ENCODE results near the gene DNAJB4.
"Not testable (repeated sequence)": the region's sequence is repeated elsewhere in the genome, so short reads cannot be mapped to it uniquely, and the experiment has no call there.

Gene DNAJB4

DNA sequence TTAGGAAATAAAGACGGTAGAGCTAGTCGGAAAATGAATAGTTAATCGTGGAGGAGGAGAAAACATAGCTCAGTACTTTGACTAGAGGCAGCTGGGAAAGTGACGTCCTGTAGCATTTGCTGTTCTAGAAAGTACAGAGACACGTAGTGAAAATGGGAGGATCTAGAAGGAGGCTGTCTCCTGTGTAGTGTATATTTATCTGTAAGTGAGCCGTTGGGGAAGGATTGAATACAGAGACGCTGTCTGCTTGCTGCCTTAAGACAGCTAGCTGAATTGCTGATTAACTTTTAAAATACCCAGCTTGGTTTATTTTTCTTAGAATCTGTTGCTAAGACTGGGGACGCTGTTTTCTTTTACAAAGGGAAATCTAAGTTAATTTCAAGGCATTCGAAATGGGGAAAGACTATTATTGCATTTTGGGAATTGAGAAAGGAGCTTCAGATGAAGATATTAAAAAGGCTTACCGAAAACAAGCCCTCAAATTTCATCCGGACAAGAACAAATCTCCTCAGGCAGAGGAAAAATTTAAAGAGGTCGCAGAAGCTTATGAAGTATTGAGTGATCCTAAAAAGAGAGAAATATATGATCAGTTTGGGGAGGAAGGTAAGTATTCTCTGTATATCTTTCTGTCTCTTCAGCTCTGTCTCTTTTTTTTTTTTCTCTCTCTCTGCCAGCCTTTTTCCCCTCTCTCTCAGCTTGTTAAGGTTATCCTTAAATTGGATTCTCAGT is at the start of gene DNAJB4:
Gene DNAJB4 (plus strand): TSS at position 221 of the 729 bp plus-strand sequence. CDS start 172 bp downstream, at position 393.
- DNase-seq = peak; percentile 84

DNA sequence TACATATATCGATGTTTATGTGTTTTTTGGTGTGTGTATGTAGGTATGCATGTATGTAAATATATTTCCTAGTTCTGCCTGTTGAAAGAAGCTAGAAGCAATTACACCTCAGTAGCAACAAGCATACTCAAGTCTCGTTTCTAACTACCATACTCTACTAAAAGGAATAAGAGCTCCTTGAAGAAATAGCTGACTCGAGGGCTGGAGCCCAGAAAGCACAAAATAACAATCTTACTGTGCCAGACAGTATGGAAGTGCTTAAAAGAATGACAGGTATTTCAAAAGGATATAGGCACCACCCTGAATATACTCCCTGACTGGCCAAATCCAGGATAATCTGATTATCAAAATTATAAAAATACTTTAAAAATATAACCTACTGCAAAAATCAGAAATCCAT is 49.0 kb upstream of the DNAJB4 start:
- no peak for DNase-seq

DNA sequence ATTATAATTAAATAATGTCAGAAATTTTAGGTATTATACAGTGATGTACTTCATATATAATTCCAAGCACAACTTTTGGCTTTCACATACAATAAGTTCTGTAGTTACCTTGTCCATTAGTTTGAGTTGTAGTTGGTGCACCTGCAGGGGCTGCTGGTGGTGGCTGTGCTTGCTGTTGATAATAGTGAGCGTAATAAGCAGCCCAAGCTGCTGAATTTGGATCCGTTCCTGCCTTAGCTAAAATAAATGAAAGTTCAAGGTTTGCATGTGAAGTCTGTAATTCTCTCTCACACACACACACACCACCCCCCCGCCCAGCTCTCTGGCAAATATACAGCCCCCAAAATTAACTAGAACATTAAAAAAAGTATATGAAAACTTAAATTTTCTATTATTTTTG is 48.3 kb upstream of the DNAJB4 start:
- no peak for DNase-seq

DNA sequence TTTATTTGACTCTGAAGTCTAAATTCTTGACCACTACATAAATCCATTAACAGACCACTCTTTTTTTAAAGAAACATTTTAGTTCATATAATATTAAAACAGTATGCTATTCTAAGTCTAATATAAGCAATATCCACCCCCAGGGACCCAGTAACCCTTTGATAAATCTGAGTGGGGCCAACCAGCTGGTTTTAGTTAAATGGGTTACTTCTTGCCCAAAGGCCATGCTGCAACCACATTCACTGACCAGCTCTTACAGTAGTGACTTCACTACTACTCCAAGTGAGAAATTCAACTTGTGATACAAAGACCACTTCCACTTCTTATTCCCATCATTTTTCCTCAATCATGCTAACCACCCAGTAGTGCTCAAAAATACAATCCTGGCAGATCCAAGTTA is 46.3 kb upstream of the DNAJB4 start:
- DNase-seq = no peak

DNA sequence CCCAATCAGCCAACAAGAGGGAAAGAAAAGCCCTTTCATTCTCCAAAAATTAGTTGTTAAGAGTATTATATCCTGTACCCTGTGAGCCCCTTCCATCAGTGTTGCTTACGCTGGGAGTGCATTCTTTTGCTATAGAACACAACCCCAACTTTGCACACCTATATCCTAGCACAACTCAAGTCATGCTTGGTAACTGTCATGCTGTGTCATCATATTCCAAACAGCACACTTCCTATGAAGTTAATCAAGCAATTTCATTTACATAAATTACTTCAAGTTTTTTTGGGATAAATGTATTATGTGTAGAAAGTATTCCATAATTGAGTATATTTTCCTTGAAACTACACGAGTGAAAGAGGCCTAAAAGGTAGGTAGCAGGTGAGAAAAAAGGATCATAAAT is 45.9 kb upstream of the DNAJB4 start:
- DNase-seq = no peak

DNA sequence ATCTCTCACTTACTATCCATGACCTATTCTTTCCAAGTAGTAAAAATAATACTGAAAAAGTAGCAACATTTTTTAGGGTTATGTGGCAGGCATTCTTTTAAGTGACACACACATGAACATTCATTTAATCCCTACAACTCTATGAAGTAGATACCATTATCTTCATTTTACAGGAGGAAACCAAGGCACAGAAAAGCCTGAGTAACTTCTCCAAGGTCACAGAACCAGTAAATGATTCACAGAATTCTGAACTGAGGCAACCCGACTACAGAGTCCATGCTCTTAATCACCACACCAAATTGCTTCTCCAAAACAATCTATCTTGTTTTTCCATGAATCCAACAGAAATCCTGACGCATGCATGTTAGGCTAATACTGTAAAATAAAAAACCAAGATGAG is 43.3 kb upstream of the DNAJB4 start:
- no peak for DNase-seq

DNA sequence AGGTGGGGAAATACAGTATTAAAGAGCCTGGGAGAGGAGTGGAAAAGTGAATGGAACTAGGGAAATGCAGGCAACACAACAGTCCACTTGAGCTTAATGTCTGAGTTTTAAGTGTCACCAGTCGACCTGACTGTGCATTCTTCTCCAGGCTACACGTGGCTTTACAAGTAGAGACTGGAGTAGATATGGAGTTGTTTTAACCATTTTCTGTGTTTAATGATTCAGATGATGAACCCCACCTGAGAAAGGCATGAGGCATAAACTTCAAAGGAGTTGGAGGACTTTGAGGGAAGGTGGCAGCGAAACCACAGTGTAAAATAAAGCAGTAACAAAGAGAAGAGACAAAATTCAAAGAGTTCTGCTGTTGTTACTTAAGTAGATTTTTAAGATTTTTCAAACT is 38.4 kb upstream of the DNAJB4 start:
- no peak for DNase-seq

DNA sequence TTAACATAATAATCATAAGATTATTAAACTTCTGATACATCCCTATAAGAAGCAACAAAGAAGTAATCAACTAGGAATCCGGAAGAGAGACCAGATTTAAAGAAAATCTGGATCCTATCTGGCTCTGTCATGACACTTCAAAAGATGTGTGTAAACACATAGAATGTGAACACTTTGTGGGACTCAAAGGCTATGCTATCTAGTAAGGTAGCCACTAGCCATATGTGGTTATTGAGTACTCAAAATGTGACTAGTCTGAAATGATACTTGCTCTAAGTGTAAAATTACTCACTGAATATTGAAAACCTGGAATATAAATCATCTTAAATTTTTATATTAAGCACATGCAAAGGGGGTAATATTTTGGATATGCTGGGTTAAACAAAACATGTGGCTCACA is 34.5 kb upstream of the DNAJB4 start:
- DNase-seq = no peak

DNA sequence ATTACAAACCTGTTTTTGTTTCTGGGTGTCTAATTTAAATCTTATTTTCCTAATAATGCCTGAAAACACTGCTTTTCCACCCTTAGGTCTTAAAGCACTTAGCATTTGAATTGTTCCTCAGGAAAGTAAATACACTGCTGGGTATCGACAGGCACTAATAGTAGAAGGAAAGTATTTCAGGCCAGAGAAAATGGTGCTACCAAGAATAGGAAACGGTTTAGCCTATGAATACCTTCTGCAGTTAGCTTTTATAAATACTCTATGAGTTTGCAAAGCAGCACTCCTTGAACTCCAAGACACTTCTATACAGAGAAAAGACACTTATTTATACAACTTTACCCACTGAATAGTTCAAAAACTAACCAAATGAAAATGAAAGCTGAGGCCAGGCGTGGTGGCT is 32.7 kb upstream of the DNAJB4 start:
- no peak for DNase-seq

DNA sequence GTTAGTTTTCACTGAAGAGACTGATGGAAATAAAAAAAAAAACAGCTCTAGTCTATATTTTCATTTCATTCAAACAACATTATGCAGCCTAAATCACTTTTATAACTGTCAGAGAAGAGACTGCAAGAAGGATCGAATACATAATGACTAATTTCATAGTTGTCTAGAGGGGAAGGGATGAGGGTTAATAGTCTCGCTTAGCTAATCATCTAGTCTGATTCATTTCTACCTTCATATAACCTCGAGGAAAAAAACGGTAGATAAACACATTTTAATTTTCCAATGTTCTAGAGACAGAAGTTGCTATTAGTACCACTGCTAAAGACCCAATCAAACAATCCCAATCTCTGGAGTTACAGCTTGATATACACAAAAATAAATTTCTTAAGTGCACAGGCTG is 29.4 kb upstream of the DNAJB4 start:
- DNase-seq = no peak

DNA sequence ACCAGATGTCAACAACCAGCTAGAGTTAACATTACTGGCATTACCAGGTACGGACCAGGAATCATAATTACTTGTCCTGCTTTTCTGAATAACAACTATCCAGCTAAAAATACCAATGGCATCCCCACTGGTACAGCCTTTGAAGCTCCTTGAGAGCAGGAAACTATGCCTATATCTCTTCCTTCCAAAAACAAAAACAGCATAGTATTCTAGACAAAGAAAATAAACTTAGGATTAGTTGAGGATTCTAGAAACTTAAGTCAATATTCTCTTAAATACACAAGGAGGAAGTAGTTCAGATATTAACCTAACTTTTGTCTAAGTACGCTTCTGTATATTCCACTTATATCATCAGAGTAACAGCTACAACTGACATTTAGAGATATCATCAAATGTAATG is 28.8 kb upstream of the DNAJB4 start:
- DNase-seq = no peak

DNA sequence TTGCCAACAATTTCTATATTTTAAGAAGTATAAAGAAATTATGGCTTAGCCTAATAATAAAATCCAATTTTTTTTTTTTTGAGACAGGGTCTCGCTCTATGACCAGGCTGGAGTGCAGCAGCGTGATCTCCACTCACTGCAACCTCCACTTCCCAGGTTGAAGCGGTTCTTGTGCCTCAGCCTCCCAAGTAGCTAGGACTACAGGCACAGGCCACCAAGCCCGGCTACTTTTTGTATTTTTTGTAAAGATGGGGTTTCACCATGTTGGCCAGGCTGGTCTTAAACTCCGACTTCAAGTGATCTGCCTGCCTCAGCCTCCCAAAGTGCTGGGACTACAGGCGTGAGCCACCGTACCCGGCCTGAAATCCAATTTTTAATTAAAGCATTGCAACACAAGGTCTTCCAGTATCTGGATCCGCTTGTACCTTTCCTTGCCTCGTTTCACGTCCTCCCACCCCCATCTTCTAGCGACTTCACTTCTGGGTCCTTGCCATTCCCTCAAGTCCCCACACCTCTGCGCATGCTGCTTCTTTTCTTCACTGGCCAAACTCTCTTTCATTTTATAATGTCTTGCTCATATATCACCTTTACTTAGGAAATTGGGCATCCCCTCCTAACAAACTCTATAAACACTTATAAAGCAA is 28.2 kb upstream of the DNAJB4 start:
- no peak for DNase-seq

DNA sequence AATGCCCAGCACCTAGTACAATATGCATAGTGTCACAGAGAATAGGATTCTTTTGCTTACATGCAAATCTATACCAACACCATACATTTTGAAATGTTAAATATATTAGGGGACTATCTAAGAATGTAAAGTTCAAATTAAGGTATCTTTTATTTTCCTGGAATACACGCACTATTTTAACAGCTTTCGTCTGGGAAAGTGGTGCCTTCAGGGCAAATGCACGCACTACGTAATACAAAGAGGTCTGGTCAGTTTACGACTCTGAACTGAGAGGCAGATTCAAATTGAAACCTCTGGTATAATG is 26.8 kb upstream of the DNAJB4 start:
- no peak for DNase-seq

DNA sequence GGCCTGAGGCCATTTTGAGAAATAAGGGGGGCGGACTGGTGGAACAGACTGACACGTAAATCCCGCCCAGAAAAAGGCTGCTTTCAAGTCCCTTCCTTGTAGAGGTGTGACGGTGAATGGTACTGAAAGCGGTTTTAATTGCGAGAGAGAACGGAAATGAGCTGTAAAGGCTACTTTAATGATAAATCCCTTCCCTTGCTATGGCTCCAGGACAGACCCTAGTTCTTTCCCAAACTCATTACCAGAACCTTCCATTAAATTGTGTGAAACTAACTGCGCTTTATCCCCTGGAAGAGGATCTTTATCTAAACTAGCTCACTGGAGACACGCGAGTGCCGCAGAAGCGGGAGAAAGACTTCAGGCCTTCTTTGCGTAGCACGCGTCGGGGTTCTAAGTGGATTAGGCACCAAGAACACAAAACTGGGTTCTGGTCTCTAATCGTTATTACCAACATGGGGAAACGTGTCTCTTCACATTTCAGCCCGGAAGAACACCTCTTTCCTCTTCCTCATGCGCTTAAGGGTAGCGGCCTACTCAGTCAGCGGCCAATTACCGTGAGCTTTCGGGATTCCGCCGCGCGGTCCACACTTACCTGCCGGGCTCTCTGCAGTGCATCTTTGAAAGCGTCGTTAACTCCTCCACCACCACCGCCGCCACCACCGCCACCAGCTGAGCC is 26.3 kb upstream of the DNAJB4 start:
- peak; percentile 88 for DNase-seq

DNA sequence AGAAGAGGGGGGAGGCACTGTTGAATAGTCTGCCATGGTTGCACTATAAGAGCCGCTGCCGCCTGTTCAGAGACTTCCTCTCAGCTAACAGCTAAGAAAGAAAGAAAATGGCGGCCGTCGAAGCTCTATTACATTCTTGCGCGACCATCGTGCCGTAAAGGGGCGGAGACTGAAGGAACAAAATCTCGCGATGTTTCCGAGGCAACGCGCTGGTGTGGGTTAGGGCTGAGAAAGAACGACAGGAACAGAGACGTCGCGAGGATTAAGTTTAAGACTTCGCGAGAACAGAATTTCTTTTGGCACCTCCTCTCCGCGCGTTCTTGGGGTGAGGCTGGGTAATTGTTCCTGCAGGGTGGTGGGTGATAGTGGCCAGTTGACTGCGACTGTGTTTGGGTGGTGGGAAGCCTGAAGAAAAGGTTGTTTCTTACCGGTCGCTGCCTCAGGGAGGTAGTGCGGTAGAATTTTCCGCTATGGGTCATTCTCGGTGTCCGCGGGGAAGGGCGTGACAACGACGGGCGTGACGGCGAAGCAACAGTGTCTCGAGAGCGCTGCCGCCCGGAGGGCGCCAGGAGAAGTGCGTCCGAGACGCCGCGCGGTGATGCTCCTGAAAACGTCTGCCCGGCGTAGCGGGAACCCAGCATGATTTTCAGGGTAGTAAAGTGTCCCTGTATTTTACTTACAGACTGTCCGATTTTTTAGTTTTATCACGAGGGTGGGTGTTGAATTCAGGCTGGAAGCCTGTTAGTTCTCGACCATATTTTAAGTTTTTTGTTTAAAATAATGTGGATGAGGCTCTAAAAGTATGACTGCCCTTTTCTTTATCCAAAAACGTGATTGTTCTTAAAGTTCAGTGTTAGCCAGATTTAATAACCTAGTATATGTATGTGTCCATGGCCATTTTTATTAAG is 25.5 kb upstream of the DNAJB4 start, which contains the start of gene FUBP1:
Gene FUBP1 (minus strand): TSS at position 104 of the 908 bp plus-strand sequence. CDS start 68 bp downstream, at position 36.
- DNase-seq = peak; percentile 98

DNA sequence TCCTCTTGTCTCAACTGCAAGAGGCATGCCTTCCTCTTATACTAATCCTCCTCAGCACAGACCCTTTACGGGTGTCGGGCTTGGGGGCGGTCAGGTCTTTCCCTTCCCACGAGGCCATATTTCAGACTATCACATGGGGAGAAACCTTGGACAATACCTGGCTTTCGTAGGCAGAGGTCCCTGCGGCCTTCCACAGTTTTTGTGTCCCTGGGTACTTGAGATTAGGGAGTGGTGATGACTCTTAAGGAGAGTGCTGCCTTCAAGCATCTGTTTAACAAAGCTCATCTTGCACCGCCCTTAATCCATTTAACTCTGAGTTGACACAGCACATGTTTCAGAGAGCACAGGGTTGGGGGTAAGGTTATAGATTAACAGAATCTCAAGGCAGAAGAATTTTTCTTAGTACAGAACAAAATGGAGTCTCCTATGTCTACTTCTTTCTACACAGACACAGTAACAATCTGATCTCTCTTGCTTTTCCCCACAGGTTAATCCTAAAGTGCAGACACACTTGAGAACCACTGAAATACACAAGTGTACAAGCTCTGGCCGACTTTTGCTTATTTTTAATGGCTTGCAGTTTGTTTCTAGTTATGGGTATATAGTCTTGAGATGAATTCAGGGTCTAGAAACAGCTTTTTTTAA is 21.3 kb upstream of the DNAJB4 start:
- DNase-seq = not testable (repeated sequence)

DNA sequence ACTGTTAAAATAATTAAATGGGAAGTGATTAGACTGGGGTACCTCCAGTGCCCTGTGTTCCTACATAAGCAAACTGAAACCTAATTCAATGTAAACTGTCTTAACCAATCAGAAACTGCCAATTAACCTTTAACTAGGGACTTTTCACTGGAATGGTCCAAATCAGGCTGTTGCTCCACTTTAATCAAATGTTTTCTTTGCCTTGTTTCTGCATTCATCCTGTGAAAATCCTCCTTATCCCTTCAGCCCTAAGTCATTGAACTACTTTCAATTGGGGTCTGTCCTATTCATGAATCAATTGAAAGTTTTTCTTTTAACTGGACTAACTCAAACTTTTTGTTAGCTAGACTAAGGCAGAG is 20.8 kb upstream of the DNAJB4 start:
- no peak for DNase-seq

DNA sequence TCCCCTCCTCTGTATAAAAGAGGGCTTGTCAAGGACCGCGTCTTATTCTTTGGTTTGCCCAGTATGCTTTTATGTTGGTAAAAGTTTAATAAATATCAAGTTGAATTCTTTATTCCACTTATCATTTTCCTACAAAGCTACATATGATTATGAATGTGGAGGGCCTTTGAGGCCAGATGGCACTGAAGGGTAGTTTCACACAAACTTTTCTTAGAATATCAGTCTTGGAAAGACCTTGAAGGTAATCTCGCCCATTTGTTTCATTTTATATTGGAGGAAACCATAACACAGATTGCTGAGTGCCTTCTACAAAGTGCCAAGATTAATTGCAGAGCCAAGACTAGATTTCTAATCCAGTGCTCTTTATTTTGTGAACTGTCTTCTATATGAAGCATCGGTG is 20.1 kb upstream of the DNAJB4 start:
- no peak for DNase-seq

DNA sequence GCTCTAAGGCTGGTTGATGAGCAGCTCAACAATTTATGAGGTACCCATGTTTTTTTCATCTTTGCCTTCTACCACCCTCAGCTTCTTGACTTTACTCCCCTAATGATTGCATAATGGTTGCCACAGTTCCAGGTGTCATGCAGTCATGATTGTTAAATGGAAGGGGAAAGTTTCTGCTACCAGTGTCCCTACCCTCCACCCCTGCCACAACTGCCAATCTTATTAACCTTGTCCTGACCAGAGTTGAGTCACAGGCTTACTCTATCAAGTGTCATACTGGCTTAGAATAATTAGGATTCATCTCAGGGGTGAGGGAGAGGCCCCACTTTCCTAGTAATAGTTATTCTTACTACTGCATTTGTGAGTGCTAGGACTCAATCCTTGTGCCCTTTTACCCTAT is 17.9 kb upstream of the DNAJB4 start:
- no peak for DNase-seq

DNA sequence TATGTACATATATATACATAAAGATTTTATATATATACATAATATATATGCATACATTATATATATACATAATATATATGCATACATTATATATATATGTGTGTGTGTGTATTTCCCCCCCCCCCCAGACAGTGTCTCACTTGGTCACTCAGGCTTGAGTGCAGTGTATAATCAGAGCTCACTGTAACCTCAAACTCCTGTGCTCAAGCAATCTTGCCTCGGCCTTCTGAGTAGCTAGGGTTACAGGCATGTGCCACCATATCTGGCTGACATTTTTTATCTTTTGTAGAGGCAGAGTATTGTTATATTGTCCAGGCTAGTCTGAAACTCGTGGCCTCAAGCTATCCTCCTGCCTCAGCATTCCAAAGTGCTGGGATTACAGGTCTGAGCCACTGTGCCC is 16.8 kb upstream of the DNAJB4 start:
- DNase-seq = no peak

DNA sequence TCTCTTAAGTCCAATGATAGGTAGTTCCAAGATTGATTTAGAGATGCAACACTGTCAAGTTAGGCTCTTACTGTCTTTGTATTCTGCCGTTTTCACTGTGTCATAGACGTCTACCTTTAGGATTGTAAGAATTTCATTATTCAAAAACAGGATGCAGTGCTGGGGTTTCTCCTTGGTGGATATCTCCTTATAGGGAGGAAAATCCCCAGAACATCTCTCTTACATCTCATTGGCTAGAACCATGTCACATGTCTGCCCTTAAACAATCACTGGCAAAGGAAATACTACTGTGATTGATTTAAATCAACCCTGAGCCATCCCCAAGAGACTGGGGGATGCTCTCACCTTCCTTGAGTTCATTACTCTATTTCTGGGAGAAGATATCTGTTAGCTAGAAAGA is 15.0 kb upstream of the DNAJB4 start:
- DNase-seq = no peak

DNA sequence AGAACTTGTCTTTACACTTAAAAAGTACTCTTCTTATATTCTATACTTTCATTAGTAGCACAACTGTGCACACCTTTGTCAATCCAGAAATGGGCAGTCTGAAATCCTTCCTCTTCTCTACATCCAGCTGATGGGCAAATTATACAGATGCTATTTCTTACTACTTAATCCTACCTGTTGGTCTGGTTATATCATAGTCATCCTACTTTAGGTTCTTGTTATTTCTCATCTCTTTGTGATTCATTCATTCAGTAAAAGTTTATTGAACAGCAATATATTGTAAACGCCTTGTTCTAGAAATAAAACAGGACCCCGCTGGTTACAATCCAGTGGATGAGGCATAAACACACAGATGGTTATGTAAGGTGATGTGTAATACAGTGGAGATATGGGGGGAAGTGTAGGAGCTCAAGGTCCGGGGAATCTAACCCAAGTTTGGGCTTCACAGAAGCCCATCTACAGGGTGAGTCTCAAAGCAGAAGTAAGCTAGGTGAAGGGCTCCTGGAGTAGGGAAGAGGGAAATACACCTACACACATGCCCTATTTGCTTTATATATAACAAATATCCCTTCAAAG is 14.0 kb upstream of the DNAJB4 start:
- no peak for DNase-seq

Data from right hindlimb (tissue), 1 donor.